Measurements from ENCODE around the gene ALKBH8. TPM values are rescaled to one million over a fixed set of nuclear protein-coding genes. Genes with fewer than 3 reads are reported as not detected.

ALKBH8 gene
- total and polyA plus RNA-seq, 4 donors: 2.5 to 4.7 (median 3.0) TPM

GRCh38 chr11:107549954-107550285 lies 15.6 kb downstream of the ALKBH8 start:
- Histone ChIP-seq H3K27me3 (ENCODE audit: control insufficient read depth in 4 of 4, insufficient read depth in 4 of 4, low read length in 3 of 4) (no peaks in the 10 kb centered on the region), H3K9ac (ENCODE audit: low read depth in 1 of 2, low read length in 2 of 2) (no peak overlapping the region), H3K9me3 (ENCODE audit: control insufficient read depth in 4 of 4, low read length in 3 of 4) (no peaks in the 10 kb centered on the region), H3K36me3 (ENCODE audit: control insufficient read depth in 4 of 4, insufficient read depth in 3 of 4, low read depth in 1 of 4, low read length in 3 of 4) (peaks cover 0 to 13% (median 8%) of the 10 kb centered on the region in 4 donors), H3K4me1 (ENCODE audit: control insufficient read depth in 4 of 4, insufficient read depth in 4 of 4, low read length in 3 of 4) (peaks cover 0 to 8% (median 7%) of the 10 kb centered on the region in 4 donors), H3K27ac (ENCODE audit: low read depth in 1 of 2, low read length in 2 of 2) (peak overlapping the region; percentile 33 to 44), H3K4me3 (ENCODE audit: low read depth in 1 of 3, low read length in 3 of 3) (no peak overlapping the region)
- DNase-seq (ENCODE audit: low spot score): no peak
- TF ChIP-seq GABPA (IDR thresholded peaks at IDR 0.05 in 1 of 2, conservative IDR thresholded peaks at IDR 0.05 in 1 of 2) (no peak), NR2F2 (IDR thresholded peaks at IDR 0.05) (no peak), YY1 (IDR thresholded peaks at IDR 0.05) (no peak), RXRA (IDR thresholded peaks at IDR 0.05) (no peak), ATF3 (IDR thresholded peaks at IDR 0.05) (no peak), FOXA2 (IDR thresholded peaks at IDR 0.05) (no peak), FOXA1 (IDR thresholded peaks at IDR 0.05) (no peak), TAF1 (conservative IDR thresholded peaks at IDR 0.05) (no peak), SP1 (IDR thresholded peaks at IDR 0.05) (no peak), MAX (IDR thresholded peaks at IDR 0.05) (no peak), RAD21 (IDR thresholded peaks at IDR 0.05) (no peak), EGR1 (IDR thresholded peaks at IDR 0.05; ENCODE audit: low read depth in 2 of 2) (no peak), ZBTB33 (IDR thresholded peaks at IDR 0.05) (no peak), JUND (IDR thresholded peaks at IDR 0.05) (no peak), HNF4G (IDR thresholded peaks at IDR 0.05) (no peak), HNF4A (conservative IDR thresholded peaks at IDR 0.05) (no peak)
- 90% methylated on average over 2 of the region's 2 CpGs for WGBS

GRCh38 chr11:107549253-107549953 lies 16.1 kb downstream of the ALKBH8 start:
- H3K9me3 ChIP-seq (ENCODE audit: control insufficient read depth in 4 of 4, low read length in 3 of 4): no peaks in the 10 kb centered on the region
- peak overlapping the region in 1 of 2 donors; percentile 44 for H3K27ac ChIP-seq (ENCODE audit: low read depth in 1 of 2, low read length in 2 of 2)
- H3K9ac ChIP-seq (ENCODE audit: low read depth in 1 of 2, low read length in 2 of 2): no peak overlapping the region
- TF ChIP-seq RAD21 (IDR thresholded peaks at IDR 0.05) (peak; percentile 86 to 89), RXRA (IDR thresholded peaks at IDR 0.05) (no peak), FOXA2 (IDR thresholded peaks at IDR 0.05) (peak; percentile 24), FOXA1 (IDR thresholded peaks at IDR 0.05) (peak; percentile 13), JUND (IDR thresholded peaks at IDR 0.05) (no peak), REST (IDR thresholded peaks at IDR 0.05) (no peak), CTCF (IDR thresholded peaks at IDR 0.05; ENCODE audit: low read depth, low read length, missing input control) (peak; percentile 81), EGR1 (IDR thresholded peaks at IDR 0.05; ENCODE audit: low read depth in 2 of 2) (no peak), ZBTB33 (IDR thresholded peaks at IDR 0.05) (no peak), HNF4G (IDR thresholded peaks at IDR 0.05) (no peak), TAF1 (conservative IDR thresholded peaks at IDR 0.05) (no peak), GABPA (IDR thresholded peaks at IDR 0.05 in 1 of 2, conservative IDR thresholded peaks at IDR 0.05 in 1 of 2) (no peak), MAX (IDR thresholded peaks at IDR 0.05) (no peak), ATF3 (IDR thresholded peaks at IDR 0.05) (no peak), YY1 (IDR thresholded peaks at IDR 0.05) (peak; percentile 35), NR2F2 (IDR thresholded peaks at IDR 0.05) (no peak), SP1 (IDR thresholded peaks at IDR 0.05) (no peak), HNF4A (conservative IDR thresholded peaks at IDR 0.05) (no peak)
- H3K36me3 ChIP-seq (ENCODE audit: control insufficient read depth in 4 of 4, insufficient read depth in 3 of 4, low read depth in 1 of 4, low read length in 3 of 4): peaks cover 0 to 13% (median 8%) of the 10 kb centered on the region in 4 donors
- no peak for DNase-seq (ENCODE audit: low spot score)
- WGBS: 42% methylated on average over 6 of the region's 6 CpGs
- H3K4me1 ChIP-seq (ENCODE audit: control insufficient read depth in 4 of 4, insufficient read depth in 4 of 4, low read length in 3 of 4): peaks cover 0 to 8% (median 7%) of the 10 kb centered on the region in 4 donors
- H3K4me3 ChIP-seq (ENCODE audit: low read depth in 1 of 3, low read length in 3 of 3): no peak overlapping the region
- no peaks in the 10 kb centered on the region for H3K27me3 ChIP-seq (ENCODE audit: control insufficient read depth in 4 of 4, insufficient read depth in 4 of 4, low read length in 3 of 4)
